IMR-90 (cell line): ENCODE results near the gene OR10A3. TPM values are rescaled to one million over a fixed set of nuclear protein-coding genes. Genes with fewer than 3 reads are reported as not detected.

ENCODE experiments used
- ATAC-seq: fragments of 200-7000 bp; cut with Tn5 transposase; 2 replicates; pipeline ENCODE4 v1.9.1; 2020; ENCODE audit warnings: low read depth, mild to moderate bottlenecking, moderate library complexity
- BruUV-seq: library from RNA; stranded (reverse); fragments of 400-500 nt; replicated peaks from 2 replicates; lab custom pipeline; 2021; lab: Mats Ljungman, UMichigan
- CTCF ChIA-PET: fragments of 300-600 bp; formaldehyde crosslinking; extraction: SDS; loops from one replicate; lab custom pipeline; 2021; ENCODE audit warnings: antibody characterized with exemption; lab: Yijun Ruan, JAX
- POLR2A ChIA-PET: fragments of 300-600 bp; sonication (Branson Sonifier 250); formaldehyde crosslinking; loops from one replicate; lab custom pipeline; 2022; ENCODE audit warnings: antibody characterized with exemption; ENCODE audit not compliant: unreplicated experiment; lab: Charles Lee
- DNase-seq: peaks from one replicate; pipeline ENCODE4 v3.0.0; 2013
- H2AFZ ChIP-seq: replicated peaks from 2 replicates; pipeline ENCODE3; 2013; ENCODE audit warnings: low read length, mild to moderate bottlenecking; ENCODE audit not compliant: poor library complexity
- H2AK5ac ChIP-seq: 2 replicates; pipeline ENCODE4 v1.6.1; 2013; ENCODE audit warnings: low read depth, low read length, inconsistent platforms
- H2AK9ac ChIP-seq: replicated peaks from 2 replicates; pipeline ENCODE3; 2013; ENCODE audit warnings: mild to moderate bottlenecking, low read depth, low read length, moderate library complexity; ENCODE audit not compliant: poor library complexity
- H2BK120ac ChIP-seq: 2 replicates; pipeline ENCODE4 v1.6.1; 2013; ENCODE audit warnings: low read depth, low read length, inconsistent platforms
- H2BK15ac ChIP-seq: 3 replicates; pipeline ENCODE4 v1.6.1; 2013; ENCODE audit warnings: low read depth, low read length, inconsistent platforms
- H2BK20ac ChIP-seq: 2 replicates; pipeline ENCODE4 v1.6.1; 2013; ENCODE audit warnings: low read depth, mild to moderate bottlenecking, inconsistent platforms, low read length, moderate library complexity
- H2BK5ac ChIP-seq: 2 replicates; pipeline ENCODE4 v1.6.1; 2013; ENCODE audit warnings: mild to moderate bottlenecking, low read depth, low read length, inconsistent platforms; ENCODE audit not compliant: poor library complexity, severe bottlenecking
- H3K14ac ChIP-seq: replicated peaks from 2 replicates; pipeline ENCODE4 v1.6.1; 2013; ENCODE audit warnings: low read depth, low read length, inconsistent platforms
- H3K18ac ChIP-seq: 2 replicates; pipeline ENCODE4 v1.6.1; 2013; ENCODE audit warnings: low read depth, low read length, control low read depth
- H3K23ac ChIP-seq: 2 replicates; pipeline ENCODE4 v1.6.1; 2013; ENCODE audit warnings: low read depth, low read length, inconsistent platforms
- H3K27ac ChIP-seq: 2 replicates; pipeline ENCODE4 v1.5.1; 2013; ENCODE audit warnings: mild to moderate bottlenecking, control low read depth, low read length; ENCODE audit not compliant: insufficient read depth
- H3K27me3 ChIP-seq: 2 replicates; pipeline ENCODE4 v1.6.1; 2013; ENCODE audit warnings: low read length; ENCODE audit not compliant: control insufficient read depth, insufficient read depth
- H3K36me3 ChIP-seq: 2 replicates; pipeline ENCODE4 v1.6.1; 2013; ENCODE audit warnings: low read length, mixed read lengths; ENCODE audit not compliant: control insufficient read depth, insufficient read depth
- H3K4ac ChIP-seq: 2 replicates; pipeline ENCODE4 v1.6.1; 2013; ENCODE audit warnings: low read depth, low read length, inconsistent platforms
- H3K4me1 ChIP-seq: 2 replicates; pipeline ENCODE4 v1.6.1; 2013; ENCODE audit warnings: low read length, mixed read lengths; ENCODE audit not compliant: control insufficient read depth, insufficient read depth
- H3K4me2 ChIP-seq: 2 replicates; pipeline ENCODE4 v1.6.1; 2013; ENCODE audit warnings: low read depth, mild to moderate bottlenecking, control low read depth, low read length, moderate library complexity
- H3K4me3 ChIP-seq: 2 replicates; pipeline ENCODE4 v1.5.1; 2013; ENCODE audit warnings: low read depth, mild to moderate bottlenecking, control low read depth, low read length, moderate library complexity; ENCODE audit not compliant: insufficient read depth
- H3K56ac ChIP-seq: 2 replicates; pipeline ENCODE4 v1.6.1; 2013; ENCODE audit warnings: low read length, inconsistent platforms; ENCODE audit not compliant: insufficient read depth; ENCODE audit errors: extremely low read depth
- H3K79me1 ChIP-seq, 2 experiments: 2 replicates each; pipeline ENCODE4 v1.6.1; 2013; ENCODE audit warnings: low read length in 2 of 2, inconsistent platforms in 1 of 2, low read depth in 1 of 2
- H3K9ac ChIP-seq: 2 replicates; pipeline ENCODE4 v1.6.1; 2013; ENCODE audit warnings: low read depth, low read length, control low read depth
- H3K9me1 ChIP-seq: 2 replicates; pipeline ENCODE4 v1.6.1; 2013; ENCODE audit warnings: low read length, inconsistent platforms; ENCODE audit not compliant: insufficient read depth
- H3K9me3 ChIP-seq: 2 replicates; pipeline ENCODE4 v1.6.1; 2013; ENCODE audit warnings: low read length; ENCODE audit not compliant: control insufficient read depth, insufficient read depth
- H4K20me1 ChIP-seq: 2 replicates; pipeline ENCODE4 v1.6.1; 2013; ENCODE audit warnings: low read length, inconsistent platforms; ENCODE audit not compliant: insufficient read depth
- H4K5ac ChIP-seq: 2 replicates; pipeline ENCODE4 v1.6.1; 2013; ENCODE audit warnings: mild to moderate bottlenecking, low read depth, low read length, control low read depth
- H4K8ac ChIP-seq, 2 experiments: 2 replicates each; pipeline ENCODE4 v1.6.1; 2013; ENCODE audit warnings: low read depth in 2 of 2, low read length in 2 of 2, control low read depth in 1 of 2, inconsistent platforms in 1 of 2
- H4K91ac ChIP-seq: 2 replicates; pipeline ENCODE4 v1.6.1; 2013; ENCODE audit warnings: low read depth, low read length, inconsistent platforms; ENCODE audit not compliant: insufficient read depth
- CHD1 ChIP-seq: IDR thresholded peaks from 2 replicates; pipeline ENCODE4 v1.6.1; 2012; ENCODE audit warnings: low read depth, low read length, improper control_type of control experiment
- FOS ChIP-seq: fragments of 150-350 bp; IDR thresholded peaks from 2 replicates; pipeline ENCODE4 v1.6.1; 2016; ENCODE audit warnings: low read depth, low read length
- MXI1 ChIP-seq: IDR thresholded peaks from 2 replicates; pipeline ENCODE4 v1.6.1; 2012; ENCODE audit warnings: low read depth, mild to moderate bottlenecking, low read length, moderate library complexity, borderline replicate concordance
- SMC3 ChIP-seq: fragments of 150-350 bp; IDR thresholded peaks from 2 replicates; pipeline ENCODE4 v1.6.1; 2016; ENCODE audit warnings: low read depth, mild to moderate bottlenecking, antibody characterized with exemption, low read length, moderate library complexity
- WGBS, 2 experiments: methylation state at CpG; one replicate each; pipeline versions ENCODE4 v1.1.5 to v1.1.7; 2013; ENCODE audit warnings: missing lambda C conversion rate in 2 of 2; ENCODE audit not compliant: insufficient read length in 1 of 2; ENCODE audit errors: extremely low coverage in 2 of 2; 5-methylcytosine and 5-hydroxymethylcytosine counted together
- dilution Hi-C: fragments of 300-500 bp; cut with HindIII; formaldehyde crosslinking; loops from one replicate; pipeline ENCODE4 v1.14.3; 2018; ENCODE audit warnings: low sequenced_read_pairs; ENCODE audit not compliant: unreplicated experiment
- in situ Hi-C: fragments of 300-500 bp; cut with MboI; formaldehyde crosslinking; loops from 3 replicates; pipeline ENCODE4 v1.14.3; 2019; ENCODE audit warnings: low sequenced_read_pairs, inconsistent platforms, mixed read lengths
- intact Hi-C: fragments of 100-400 bp; cut with micrococcal nuclease; formaldehyde crosslinking; loops from 2 replicates; pipeline ENCODE4 v1.10.0; 2022
- polyA plus RNA-seq, 3 experiments: library from polyadenylated mRNA; depleted of rRNA; stranded (reverse); fragments of >200 nt; gene quantifications; 2 replicates each; pipeline ENCODE4 v1.2.3, GENCODE V29; 2012; ENCODE audit warnings: low replicate concordance in 1 of 3
- total RNA-seq: library from RNA; depleted of rRNA; stranded (reverse); fragments of >200 nt; gene quantifications from 2 replicates; pipeline ENCODE4 v1.2.3, GENCODE V29; 2012

OR10A3 gene
- total and polyA plus RNA-seq, 2 of the 4 experiments (the other 2 are of a cell fraction): 0.03 TPM; not detected in 1

DNA sequence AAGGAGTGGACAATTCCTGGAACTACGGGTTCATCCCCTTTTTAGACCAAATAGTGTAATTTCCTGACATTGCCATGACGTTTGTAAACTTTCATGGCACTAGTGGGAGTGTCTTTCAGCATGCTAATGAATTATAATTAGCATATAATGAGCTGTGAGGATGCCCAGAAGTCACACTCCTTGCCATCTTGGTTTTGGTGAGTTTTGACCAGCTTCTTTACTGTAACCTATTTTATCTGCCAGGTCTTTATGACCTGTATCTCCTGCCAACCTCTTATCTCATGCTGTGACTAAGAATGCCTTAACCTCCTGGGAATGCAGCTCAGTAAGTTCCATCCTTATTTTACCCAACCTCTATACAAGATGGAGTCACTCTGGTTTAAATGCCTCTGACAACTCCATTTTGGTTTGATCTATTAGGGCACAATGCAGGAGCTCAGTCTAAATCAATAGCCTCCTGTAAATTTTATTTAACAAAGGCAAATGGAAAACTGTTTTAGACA, 31.2 kb downstream of the OR10A3 start:
- no peaks in the 10 kb centered on the region for H4K20me1 ChIP-seq
- DNase-seq (no peak), ATAC-seq (0 out of 2 replicates have a peak, but pooled peaks have one; percentile 24)
- intact Hi-C loops: no loop called here
- 0 out of 2 replicates have a peak overlapping the region, but pooled peaks have one; percentile 2 for H3K4ac ChIP-seq
- H3K36me3 ChIP-seq: no peaks in the 10 kb centered on the region
- no peak overlapping the region for H2AK9ac ChIP-seq
- H4K8ac ChIP-seq: peak overlapping the region in 1 of 2 experiments; percentile 19; a peak in 1 of 4 replicates
- peaks cover 5% of the 10 kb centered on the region; the same call in 1 of the 2 replicates for H3K9me1 ChIP-seq
- ChIA-PET POLR2A (no interaction called here), CTCF (interaction anchor here (1.0 to 1.2 kb wide), 2 partner anchors 17 to 77 kb away, joined by 3 read pairs; partner anchors contain the start of gene EIF3F)
- H3K4me2 ChIP-seq: no peak overlapping the region
- H2BK120ac ChIP-seq: peak overlapping the region; percentile 37; the same call in 1 of the 2 replicates
- no peak overlapping the region for H2BK15ac ChIP-seq
- H3K27ac ChIP-seq: no peak overlapping the region
- no peaks in the 10 kb centered on the region for H3K9me3 ChIP-seq
- no peaks in the 10 kb centered on the region for H3K27me3 ChIP-seq
- TF ChIP-seq MXI1 (no peak), SMC3 (no peak), CHD1 (no peak), FOS (no peak)
- H2BK20ac ChIP-seq: no peak overlapping the region
- no peak overlapping the region for H3K14ac ChIP-seq
- in situ Hi-C loops: no loop called here
- no peak overlapping the region for H3K23ac ChIP-seq
- peaks cover 9% of the 10 kb centered on the region for H3K4me1 ChIP-seq
- H4K5ac ChIP-seq: no peak overlapping the region; the same call in 1 of the 2 replicates
- H2AK5ac ChIP-seq: no peak overlapping the region
- peaks cover 0 to 3% of the 10 kb centered on the region in 2 experiments; a peak in 1 of 4 replicates for H3K79me1 ChIP-seq
- dilution Hi-C loops: no loop called here
- no peak overlapping the region for H3K4me3 ChIP-seq
- H4K91ac ChIP-seq: no peak overlapping the region
- peak overlapping the region; percentile 24; the same call in 1 of the 2 replicates for H3K18ac ChIP-seq
- no CpG with 5 or more reads among the region's 2 CpGs for WGBS, 2 experiments
- H3K56ac ChIP-seq: no peak overlapping the region
- no peak overlapping the region for H2BK5ac ChIP-seq
- no peak overlapping the region for H3K9ac ChIP-seq
- BruUV-seq: no TSS peak
- no peak overlapping the region for H2AFZ ChIP-seq
